AG09319 (cell line): Measurements from ENCODE around the gene VPS26C.
"Not testable (repeated sequence)": the region's sequence is repeated elsewhere in the genome, so short reads cannot be mapped to it uniquely, and the experiment has no call there.

Source experiments
- DNase-seq: peaks from one replicate; pipeline ENCODE4 v3.0.0-alpha.2; 2010; ENCODE audit warnings: low read depth; ENCODE audit errors: extremely low read depth
- TF ChIP-seq, protein P1 (sequence below): IDR thresholded peaks from 2 replicates; pipeline ENCODE4 v1.5.1; 2011; ENCODE audit warnings: low read depth, mild to moderate bottlenecking, inconsistent platforms, low read length, moderate library complexity

Gene VPS26C

DNA sequence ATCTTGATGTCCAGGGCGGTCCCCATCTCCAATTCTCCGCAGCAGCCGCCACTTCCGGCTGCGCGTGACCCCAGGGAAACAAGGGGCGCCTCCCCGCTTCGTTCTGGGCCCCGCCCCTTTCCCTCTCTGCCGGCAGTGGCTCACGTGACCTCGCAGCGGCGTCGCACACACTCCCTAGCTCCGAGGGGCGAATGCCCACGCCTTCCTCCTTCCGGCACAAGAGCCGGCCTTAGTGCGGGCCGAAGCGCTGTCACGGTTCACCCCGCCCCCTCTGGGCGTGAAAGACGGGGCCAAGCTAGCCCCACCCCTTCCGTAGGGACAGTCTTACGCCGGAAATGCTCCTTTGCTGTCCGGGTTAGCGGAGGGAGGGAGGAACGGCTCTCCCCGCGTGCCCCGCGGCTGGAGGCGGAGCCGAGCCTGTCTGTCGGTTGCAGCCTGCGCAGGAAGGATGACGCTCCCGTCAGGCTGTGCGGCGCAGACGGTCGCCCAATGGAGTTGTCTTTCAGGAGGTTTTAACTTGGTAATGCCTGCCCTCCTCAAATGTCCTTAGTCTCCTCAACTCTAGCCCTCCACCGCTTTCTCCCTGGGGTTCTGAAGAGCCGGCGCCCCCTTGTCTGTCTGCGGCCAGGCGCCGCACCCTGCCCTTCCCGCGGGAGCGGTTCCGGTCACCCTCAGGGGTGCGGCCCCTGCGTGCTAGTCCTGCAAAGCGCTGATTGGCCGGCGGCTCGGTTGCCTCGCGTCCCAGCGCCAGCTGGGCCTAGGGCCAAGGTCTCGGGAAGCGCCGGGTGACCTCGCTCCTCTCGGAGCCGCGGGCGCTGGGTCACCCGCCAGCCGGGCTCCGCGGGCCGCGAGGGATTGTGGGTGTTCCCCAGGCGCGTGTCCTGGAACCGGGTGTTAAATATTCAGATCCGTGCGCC is at the start of gene VPS26C:
VPS26C (minus strand) TSS at position 66 of the 917 bp plus-strand sequence; CDS start at position 26, 40 bp downstream.
- peak; percentile 99 for DNase-seq
- TF ChIP-seq, protein P1, sequence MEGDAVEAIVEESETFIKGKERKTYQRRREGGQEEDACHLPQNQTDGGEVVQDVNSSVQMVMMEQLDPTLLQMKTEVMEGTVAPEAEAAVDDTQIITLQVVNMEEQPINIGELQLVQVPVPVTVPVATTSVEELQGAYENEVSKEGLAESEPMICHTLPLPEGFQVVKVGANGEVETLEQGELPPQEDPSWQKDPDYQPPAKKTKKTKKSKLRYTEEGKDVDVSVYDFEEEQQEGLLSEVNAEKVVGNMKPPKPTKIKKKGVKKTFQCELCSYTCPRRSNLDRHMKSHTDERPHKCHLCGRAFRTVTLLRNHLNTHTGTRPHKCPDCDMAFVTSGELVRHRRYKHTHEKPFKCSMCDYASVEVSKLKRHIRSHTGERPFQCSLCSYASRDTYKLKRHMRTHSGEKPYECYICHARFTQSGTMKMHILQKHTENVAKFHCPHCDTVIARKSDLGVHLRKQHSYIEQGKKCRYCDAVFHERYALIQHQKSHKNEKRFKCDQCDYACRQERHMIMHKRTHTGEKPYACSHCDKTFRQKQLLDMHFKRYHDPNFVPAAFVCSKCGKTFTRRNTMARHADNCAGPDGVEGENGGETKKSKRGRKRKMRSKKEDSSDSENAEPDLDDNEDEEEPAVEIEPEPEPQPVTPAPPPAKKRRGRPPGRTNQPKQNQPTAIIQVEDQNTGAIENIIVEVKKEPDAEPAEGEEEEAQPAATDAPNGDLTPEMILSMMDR, result no peak

- DNase-seq, result not testable (repeated sequence)
These were observed 48.9 kb upstream of the VPS26C start for GRCh38 chr21:37316072-37316471.

GRCh38 chr21:37300114-37300751 is 33.1 kb upstream of the VPS26C start:
- no peak for DNase-seq
- TF ChIP-seq, protein P1, result no peak

GRCh38 chr21:37297364-37297763 is 30.2 kb upstream of the VPS26C start:
- no peak for DNase-seq
- TF ChIP-seq, protein P1, result no peak

- no peak for DNase-seq
- TF ChIP-seq, protein P1, result no peak
These were observed 27.5 kb upstream of the VPS26C start for GRCh38 chr21:37294679-37295078.

GRCh38 chr21:37292941-37293340 is 25.8 kb upstream of the VPS26C start:
- TF ChIP-seq, protein P1, result no peak
- DNase-seq, result no peak

DNA sequence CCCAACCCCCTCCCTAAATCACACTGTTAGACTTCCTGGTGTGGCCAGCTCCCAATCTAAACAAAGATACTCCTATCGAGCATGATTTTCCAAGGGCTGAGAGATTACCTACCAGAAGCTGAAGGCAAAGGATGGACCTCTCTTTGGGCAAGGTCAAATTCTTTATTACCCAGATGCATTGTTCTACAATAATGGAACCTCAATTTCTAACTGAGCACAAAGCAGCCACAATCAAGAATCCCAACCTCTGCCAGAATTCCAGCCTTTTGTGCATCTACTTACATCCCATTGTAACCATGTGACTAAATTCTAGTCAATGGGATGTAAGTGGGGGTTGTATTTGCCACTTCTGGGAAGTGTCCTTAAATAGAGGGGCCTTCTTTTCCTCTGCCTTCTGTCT is 24.9 kb upstream of the VPS26C start:
- TF ChIP-seq, protein P1, result no peak
- no peak for DNase-seq

DNA sequence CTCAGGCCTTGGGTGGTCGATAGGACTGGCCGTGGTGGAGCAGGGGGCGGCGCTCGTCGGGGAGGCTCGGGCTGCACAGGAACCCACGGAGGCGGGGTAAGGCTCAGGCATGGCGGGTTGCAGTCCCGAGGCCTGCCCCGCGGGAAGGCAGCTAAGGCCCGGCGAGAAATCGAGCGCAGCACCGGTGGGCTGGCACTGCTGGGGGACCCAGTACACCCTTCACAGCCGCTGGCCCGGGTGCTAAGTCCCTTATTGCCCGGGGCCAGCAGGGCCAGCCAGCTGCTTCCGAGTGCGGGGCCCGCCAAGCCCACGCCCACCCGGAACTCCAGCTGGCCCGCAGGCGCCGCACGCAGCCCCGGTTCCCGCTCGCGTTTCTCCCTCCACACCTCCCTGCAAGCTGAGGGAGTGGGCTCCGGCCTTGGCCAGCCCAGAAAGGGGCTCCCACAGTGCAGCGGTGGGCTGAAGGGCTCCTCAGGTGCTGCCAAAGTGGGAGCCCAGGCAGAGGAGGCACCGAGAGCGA is 16.1 kb upstream of the VPS26C start:
- not testable (repeated sequence) for DNase-seq

GRCh38 chr21:37282602-37283001 is 15.5 kb upstream of the VPS26C start:
- not testable (repeated sequence) for DNase-seq
